ENCODE data around the gene TXNRD2.

TXNRD2 gene

DNA sequence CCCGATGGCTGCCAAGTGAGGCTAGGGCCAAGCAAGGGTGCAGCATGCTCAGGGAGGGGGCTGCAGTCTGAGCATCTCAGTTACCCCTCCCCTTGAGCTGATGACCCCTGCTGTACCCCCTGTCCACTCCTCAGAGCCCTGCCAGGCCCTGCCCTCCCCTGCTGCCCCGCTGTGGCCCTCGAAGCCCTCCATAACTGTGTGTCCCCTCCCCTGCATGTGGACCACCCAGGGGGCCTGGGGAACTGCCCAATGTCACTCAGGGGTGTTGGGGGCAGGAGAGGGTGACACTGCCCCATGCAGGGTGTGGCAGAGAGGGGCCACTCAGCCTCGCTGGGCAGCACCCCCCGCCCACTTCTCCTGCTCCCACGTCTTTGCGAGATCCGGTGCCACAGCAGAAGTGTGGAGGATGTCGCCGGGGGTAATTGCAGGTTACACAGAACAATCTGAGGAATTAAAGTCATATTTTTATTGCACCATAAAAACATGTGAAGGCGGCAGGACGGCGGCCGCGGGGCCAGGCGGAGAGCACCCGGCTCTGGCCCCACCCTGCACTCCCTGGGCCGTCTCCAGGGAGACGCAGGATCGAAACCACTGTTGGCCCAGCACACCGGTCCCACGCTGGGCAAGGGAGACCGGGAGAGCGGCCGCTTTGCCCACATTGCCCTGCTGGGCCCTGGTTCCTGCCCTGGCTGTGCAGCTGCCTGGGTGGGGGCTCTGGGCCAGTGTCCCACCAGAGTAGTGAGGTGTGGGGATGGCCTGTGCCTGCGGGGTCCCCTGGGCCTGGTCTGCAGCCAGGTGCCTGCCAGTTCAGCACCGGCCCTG, 68.3 kb downstream of the TXNRD2 start:
- no peak for DNase-seq

DNA sequence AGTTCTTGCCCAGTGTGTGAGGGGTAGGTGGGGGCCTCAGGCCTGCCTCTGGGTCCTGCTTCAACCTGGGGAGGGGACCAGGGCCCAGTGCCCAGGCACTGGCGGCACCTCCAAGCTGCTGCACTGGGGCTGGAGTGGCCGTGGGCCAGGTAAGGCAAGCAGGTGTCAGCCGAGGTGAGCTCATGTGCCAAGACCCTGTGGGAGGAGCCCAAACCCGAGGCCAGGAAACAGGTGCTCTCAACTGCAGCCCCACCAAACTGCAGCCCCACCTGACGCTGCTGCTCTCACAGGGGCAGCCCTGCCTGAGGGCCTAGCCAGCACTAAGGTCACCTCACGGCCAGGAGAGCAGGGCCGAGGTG, 68.9 kb downstream of the TXNRD2 start:
- no peak for DNase-seq

DNA sequence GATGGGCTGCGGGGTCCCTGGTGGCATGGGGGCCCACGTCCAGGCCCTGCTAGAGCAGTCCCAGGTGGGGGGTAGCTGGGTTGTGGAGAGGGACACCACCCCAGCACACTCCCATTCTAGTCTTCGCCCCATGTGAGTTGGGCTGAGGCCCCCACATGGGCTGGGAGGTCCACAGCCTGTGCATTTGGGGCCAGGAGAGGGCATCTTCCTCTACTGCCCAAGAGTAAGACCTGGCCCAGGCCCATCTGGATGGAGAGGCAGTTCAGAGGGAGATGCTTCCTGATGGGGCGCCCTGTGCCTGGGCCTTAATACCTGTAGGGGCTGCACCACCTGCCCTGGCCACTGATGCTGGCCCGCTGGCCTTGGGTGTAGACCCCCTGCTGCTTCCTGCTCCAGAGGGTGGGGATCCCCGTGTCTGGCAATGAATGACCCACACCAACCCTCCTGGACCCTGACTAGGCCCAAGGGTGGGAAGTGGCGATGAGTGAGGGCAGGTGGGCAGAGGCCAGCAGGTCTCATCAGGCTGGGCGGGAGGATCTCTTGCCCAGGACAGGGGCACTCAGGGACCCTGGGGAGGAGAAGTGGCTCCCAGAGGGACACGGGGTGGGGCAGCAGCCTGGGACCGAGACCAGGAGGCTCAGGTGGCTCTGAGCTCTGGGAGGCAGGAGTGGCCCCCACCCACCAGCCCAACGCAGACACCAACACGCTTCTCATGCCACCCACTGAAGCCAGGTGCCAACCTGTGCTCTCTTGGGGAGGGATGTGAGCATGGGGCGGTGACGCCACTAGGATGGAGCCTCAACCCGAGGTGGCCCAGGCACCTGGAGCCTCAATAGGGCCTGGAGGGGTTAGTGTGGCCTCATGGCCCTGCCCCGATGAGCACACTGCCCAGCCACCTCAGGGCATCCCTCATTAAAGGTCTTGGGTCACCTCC, 69.5 kb downstream of the TXNRD2 start:
- DNase-seq: no peak

DNA sequence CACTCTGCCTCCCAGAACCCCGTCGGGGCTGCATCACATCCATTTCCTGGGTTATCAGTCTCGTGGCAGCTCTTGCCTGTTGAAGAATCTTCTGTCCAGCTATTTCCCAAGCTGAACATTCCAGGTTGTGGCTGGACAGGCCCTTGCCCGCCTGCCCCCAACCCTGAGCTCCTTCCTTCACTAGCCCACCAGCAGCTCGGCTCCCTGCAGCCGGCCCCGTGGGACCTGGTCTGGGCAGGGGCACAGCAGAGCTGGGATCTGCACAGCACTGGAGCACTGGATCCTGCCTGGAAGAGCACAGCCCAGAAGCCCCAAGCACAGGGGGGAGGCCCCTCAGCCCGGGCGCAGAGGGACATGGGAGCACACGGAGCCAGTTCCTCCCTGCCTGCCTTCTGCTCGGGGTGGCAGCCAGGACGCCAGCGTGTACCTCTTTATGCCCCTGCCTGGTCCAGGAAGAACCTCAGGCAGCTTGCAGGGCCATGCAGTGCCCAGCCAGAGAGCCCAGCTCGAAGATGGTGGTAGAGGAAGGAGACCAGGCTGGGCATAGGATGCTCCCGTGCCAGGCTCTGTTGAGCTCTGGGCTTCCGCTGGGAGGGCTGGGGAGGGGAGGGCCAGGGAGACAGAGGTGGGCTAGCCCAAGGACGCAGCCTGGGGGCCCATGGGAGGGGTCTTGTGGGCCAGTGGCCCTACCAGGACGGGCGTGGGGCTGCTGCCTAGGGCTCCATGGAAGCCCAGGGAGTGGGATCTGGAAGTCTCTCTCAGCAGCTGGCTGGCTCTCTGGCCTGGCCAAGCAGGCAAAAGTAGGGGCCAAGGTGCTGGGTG, 70.4 kb downstream of the TXNRD2 start:
- no peak for DNase-seq

DNA sequence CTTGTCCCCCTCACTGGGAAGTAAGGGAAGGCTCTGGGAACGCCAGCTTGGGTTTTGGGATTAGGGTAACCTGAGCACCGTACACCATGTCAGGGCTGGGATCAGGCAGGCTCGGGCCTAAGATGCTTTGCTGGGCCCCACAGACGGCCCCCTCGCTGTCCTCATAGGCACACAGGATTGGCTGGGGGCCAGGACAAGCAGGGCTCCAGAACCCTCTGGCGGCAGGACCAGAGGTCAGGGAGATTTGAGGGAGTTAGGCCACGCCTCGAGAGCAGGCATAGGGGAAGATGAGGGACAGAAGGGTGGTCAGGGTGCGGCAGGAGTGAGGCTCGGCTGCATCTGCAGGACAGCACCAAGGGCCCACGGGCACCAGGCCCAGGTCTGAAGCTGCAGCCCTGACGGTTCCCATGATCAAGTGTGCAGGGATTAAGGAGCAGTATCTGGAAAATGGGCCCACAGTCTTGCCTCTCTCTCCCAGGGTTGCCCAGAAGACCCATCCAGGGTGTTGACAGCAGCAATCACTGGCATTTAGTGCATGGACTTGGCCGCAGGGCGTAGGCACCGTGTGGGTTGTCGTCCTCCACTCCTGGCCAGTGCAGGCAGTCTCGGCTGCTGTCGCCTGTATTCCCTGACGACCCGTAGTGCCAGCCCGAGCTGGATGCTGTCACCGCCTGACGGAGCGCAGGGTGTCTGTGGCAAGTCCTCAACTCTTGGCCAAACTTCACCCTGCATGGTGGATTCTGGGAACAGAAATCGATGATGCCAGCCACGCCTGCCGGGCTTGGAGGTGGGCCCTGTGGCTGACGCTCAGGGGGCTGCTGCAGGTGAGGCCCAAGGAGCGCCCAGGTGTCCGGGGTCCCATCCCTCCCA, 71.2 kb downstream of the TXNRD2 start:
- DNase-seq: no peak

DNA sequence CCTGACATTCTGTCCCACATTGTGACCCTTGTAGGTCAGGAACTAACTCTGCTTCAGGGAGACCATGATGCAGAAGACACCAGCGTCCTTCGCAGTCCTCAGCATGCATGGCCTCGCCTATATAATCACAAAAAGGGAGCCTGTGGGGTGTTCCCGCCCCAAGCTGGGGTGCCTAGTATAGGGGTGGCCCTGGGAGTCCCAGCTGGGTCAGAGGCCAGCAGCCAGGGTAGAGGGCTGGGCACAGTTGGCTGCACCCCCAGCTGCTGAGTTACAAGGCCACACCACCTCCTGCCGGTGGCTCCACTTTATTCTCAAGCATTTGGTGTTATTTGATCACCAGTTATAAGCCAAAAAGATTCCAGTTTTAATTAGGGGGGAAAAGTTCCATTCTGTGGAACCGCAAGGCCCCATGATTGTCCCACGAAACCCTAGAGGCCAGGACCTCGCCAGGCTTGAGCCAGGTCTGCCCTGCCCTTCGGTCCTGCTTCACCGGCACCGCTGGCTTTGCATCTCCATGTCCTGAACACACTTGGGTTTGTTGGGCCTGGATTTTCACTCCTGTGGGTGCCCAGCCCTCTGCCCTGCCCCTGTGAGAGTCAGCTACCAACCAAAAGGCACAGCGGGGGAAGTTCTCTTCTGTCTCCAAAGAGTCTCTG, 72.0 kb downstream of the TXNRD2 start:
- no peak for DNase-seq

DNA sequence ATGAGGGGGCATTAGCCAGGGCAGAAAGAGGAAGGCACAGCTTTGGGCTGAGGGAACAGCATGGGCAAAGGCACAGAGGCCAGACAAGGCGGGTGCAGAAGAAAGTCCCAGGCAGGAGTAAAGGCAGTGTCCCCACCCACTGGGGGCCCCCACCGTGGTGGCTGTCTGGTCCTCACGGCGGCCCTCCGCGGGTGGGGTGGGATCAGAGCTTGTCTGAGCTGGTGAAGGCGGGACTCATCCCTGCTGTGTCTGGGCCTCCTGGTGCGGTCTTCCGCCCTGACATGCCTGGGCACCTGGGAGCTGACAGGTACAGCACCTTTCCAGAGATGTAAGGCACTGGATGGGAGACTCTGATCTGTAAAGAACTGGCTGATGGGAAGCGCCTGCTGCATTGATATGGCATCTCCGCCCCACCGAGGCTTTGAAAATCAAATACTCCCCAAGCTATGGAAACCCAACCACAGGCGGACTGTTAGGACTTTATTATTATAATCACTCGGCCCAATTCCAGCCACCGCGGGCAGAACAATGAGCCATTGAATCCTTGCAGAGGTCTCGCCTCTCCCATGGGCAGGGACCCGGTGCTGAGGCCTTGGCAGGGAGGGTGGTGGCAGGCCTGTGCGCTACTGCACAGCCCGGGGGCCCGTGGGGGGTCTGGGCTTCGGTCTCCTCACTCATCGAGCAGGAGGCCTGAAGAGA, 72.7 kb downstream of the TXNRD2 start:
- DNase-seq: no peak

DNA sequence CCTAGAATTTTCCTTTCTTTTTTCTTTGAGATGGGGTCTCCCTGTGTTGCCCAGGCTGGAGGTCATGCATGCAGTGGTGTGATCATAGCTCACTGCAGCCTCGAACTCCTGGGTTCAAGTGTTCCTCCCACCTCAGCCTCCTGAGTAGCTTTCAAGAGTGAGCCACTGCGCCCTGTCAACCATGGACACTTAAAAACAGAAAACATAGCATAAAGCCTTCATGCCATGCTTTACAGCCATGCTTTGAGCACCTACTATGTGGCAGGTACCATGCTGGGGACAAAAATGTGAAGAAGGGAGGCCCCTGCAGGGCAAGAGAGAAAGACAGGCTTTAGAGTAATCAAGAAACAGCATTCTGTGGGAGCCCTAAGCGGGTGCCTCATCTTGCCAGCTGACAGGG, 73.3 kb downstream of the TXNRD2 start:
- no peak for DNase-seq

DNA sequence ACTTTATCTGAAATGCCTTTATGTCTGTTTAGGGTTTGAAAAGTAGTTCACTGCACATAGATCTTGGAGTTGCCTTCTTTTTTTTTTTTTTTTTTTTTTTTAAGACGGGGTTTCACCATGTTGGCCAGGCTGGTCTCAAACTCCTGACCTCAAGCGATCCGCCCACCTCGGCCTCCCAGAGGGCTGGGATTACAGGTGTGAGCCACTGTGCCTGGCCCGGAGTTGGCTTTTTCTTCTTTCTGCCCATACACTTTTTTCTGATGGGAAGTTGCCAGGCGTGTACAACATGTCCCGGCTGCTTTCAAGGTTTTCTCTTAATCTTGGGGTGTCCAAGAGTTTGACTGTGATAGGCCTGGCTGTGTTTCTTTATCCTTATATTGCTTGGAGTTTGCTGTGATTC, 74.0 kb downstream of the TXNRD2 start:
- no peak for DNase-seq

DNA sequence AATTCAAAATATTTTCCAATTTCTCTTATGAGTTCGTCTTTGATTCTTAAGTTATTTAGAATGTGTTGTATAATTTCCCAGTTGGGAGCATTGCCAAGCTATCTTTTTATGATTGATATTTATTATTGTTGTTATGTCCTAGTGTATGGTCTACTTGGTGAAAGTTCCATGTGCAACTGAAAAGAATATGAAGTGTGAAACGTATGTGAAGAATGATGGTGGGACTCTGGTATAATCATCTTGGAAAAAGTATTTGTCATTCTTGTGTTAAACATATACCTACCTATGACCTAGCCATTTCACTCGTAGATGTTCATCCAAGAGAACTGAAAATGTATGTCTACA, 75.0 kb downstream of the TXNRD2 start:
- DNase-seq: no peak

DNA sequence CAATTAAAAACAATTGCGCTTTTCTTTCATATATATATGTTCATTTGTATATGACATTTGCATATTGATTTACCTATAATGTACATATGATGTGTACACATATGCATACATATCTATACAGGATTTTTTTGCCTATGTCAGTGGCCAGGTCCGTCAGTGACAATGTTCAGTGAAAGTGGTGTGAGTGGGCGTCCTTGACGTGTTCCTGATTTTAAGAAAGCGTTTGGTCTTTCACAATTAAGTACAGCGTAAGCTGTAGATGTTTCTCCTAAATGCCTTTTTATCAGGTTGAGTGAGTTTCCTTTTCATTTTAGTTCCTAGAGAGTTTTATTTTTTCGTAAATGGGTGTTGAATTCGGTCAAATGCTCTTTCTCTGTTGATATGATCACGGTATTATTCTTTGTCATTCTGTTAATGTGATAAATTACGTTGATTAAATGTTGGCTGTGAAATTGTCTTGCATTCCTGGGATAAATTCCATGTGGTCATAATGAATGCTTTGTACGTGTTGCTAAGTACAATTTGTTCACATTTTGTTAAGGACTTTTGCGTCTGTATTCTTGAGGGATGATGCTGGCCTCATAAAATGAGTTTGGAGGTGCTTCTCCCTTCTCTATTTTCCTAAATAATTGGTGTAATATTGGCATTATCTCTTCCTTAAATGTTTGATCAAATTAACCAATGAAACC, 76.3 kb downstream of the TXNRD2 start:
- DNase-seq: peak; percentile 89

DNA sequence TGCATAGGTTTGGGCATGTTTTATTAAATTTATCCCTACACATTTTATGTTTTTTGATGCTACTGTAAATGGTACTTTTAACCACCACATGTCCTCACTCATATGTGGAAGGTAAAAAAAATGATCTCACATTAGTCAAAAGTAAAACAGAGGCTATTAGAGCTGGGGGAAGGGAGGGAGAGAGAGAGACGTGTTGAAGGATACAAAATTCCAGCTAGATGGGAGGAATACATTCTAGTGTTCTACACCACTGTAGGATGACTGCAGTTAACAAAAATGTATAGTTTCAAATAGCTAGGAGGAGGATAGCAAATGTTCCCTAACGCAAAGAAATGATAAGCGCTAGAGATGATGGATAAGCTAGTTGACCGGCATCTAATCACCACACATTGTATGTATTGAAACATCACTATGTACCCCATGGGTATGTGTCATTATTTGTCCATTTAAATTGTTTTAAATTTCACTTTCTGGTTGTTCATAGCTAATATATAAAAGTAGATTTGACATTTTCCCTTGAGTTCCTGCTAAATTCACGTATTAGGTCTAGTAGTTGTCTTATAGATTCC, 77.0 kb downstream of the TXNRD2 start:
- DNase-seq: no peak

DNA sequence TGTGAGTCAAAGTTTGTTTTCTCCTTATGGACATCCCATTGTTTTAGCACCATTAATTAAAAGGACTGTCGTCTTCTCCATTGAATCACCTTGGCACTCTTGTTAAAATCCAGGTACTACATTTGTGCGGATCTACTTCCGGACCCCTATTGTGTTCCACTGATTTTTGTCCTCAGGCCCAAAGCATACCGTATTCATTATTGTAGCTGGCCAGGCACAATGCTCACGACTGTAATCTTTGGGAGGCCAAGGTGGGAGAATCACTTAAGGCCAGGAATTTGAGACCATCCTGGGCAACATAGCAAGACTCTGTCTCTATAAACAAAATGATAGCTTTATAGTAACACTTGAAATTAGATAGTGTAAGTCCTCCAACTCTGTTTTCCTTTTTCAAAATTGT, 78.0 kb downstream of the TXNRD2 start:
- DNase-seq: no peak

DNA sequence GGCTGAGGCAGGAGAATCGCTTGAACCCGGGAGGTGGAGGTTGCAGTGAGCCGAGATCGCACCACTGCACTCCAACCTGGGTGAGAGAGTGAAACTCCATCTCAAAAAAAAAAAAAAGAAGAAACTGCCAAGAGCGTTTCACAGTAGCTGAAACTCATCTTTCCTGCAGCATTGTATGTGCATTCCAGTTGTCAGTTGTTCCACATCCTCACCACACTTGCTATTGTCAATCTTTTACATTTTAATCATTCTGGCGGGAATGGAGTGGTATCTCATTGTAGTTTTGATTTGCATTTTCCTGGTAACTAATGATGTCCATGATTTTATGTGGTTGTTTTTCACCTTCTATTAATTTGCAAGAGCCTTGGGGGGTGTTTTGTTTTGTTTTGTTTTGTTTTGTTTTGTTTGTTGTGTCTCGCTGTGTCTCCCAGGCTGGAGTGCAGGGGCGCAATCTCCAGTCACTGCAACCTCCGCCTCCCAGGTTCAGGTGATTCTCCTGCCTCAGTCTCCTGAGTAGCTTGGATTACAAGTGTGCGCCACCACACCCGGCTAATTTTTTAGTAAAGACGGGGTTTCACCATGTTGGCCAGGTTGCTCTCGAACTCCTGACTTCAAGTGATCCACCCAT, 78.9 kb downstream of the TXNRD2 start:
- DNase-seq: no peak

DNA sequence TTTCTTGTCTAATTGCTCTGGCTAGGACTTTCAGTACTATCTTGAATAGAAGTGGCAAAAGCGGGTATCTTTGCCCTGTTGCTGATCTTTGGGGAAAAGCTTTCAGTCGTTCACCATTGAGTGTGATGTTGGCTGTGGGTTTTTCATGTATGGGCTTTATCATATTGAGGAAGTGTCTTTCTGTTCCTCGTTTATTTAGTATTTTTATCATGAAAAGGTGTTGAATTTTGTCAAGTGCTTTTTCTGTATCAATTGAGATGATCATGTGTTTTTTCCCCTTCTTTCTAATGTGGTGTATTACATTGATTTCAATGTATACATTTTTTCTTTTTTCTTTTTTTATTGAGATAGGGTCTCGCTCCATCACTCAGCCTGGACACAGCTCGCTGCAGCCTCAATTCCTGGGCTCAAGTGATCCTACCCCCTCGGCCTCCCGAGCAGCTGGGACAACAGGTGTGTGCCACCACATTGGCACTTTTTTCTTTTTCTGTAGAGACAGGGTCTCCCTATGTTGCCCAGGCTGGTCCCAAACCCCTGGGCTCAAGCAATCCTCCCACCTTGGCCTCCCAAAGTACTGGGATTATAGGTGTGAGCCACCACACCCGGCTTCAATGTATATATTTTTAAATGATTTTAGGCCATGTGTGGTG, 81.6 kb downstream of the TXNRD2 start:
- DNase-seq: no peak

DNA sequence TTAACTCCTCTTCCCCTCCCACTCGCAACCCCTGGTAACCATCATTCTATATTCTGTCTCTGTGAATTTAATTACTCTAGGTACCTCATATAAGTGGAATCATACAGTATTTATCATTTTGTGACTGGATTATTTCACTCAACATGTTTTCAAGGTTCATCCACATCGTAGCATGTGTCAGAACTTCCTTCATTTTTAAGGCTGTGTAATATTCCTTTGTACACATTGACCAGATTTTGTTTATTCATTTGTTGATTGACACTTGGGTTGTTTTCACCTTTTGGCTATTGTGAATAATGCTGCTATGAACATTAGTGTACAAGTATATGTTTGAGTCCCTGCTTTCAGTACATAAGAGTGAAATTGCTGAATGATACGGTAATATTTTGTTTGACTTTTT, 84.2 kb downstream of the TXNRD2 start:
- DNase-seq: no peak

DNA sequence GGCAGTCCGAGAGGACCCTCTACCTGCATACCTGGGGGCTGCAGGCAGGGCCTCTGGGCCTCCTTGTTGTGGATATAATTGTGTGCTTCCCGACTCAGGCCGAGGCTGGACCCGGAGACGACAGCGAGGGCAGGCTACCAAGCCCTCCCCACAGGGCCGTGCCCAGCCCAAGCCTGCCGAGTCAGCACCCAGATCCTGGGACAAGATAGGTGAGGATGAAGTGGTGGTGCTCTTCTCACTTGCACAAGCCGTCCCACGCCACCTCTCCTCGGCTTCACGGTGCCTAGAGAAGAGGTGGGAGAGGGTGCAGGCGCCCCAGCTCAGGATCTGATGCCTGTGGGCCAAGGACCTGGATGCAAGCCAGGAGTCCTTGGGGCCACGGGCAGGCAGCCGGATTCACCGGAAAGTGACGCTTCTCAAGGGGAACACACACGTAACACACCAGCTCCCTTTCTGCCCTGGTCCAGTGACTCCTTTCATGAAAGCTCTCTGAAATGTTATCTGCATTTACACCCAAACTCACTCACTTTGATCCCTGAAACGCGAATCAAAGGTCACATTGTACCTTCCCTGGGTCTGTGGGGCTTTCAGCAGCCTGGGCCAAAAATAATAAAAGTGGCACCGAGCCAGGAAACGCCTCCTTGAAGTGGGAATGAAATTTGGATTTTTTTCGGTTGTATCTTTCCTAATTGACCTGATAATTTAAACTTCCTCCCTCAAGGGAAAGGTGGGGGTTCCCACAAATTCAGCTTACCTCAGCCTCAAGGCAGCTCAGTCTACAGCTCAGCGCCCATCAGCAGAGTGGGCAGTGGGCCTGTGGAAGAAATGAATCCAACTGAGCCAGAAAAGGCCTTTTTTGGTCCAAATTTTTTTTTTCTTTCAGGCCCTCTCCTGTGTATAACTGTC, 85.9 kb downstream of the TXNRD2 start:
- DNase-seq: peak; percentile 31
